Hematopoietic multipotent progenitor cell treated with erythropoietin and hydrocortisone succinate and interleukin-3 and kit ligand, for 8 days (in vitro differentiated cells): ENCODE measurements around the gene ZNF335.
"Not testable (repeated sequence)": the region's sequence is repeated elsewhere in the genome, so short reads cannot be mapped to it uniquely, and the experiment has no call there.

Source experiments
- DNase-seq: peaks from one replicate; pipeline ENCODE4 v3.0.0-alpha.2; 2015

Gene ZNF335

DNA sequence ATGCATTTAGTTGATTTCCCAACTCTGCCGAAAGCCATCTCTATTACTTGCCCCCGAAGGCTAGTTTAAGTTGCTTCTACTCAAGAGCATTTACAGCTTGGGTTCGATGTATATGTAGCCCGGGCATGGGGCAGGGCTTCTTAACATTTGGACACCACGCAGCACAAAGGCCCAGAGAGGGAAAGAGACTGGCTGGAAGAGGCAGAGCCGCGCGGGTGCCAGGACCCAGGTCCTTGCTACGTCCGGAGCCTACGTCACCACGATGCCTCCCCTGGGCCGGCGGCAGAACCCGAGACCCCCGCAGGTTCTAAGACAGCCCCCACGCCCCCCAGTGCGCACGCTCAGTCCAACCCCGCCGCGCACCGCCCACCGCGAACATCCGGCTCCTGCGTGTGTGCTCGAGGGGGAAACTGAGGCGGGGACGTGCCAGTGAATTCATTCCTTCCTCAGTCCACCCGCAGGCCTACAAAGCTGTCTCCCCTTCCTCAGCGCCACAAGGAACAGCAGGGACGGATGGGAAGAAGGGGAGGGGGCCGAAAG lies 37.9 kb downstream of the ZNF335 start:
- peak; percentile 58 for DNase-seq

DNA sequence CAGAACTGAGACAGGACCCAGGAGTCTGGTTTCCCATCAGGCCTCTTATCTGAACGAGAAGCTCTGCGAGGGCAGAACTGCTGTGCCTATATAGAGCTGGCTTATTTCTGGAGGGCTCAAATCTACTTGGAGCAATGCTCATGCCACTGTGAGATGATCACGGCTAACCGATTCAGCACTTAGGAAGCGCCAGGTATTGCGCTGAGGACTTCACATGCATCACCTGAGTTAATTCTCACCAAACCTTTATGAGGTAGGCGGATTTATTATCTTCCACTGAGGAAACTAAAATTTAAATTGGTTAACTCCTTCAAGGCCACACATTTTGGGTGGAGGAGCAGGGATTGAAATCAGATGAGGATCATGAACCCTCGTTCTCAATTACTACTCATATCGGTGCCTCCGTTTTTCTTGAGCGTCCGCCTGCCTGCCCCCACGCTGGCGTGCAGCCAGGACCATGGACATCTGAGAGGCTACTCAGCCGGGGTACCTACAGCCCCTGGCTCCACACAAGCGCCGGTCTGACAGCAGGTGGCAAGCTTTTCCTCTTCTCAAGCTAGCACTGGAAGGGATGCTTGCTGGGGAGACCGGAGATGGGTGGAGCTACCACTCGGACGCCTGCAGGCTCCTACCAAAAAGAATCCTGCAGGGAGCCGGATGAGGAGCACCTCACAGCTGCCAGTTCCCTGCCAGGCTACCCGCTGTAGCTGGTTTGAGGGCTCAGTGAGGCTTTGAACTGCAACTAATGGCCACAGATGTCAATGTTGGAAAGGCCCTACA lies 38.5 kb downstream of the ZNF335 start:
- peak; percentile 81 for DNase-seq

DNA sequence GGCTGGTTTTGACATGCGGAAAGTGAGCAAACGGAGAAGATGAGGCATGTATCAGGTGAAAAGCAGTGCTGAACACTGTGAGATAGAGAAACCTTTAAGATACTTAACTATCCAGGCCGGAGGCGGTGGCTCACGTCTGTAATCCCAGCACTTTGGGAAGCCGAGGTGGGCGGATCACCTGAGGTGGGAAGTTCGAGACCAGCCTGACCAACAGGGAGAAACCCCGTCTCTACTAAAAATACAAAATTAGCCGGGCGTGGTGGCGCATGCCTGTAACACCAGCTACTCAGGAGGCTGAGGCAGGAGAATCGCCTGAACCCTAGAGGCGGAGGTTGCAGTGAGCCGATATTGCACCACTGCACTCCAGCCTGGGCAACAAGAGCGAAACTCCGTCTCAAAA lies 40.3 kb downstream of the ZNF335 start:
- not testable (repeated sequence) for DNase-seq

DNA sequence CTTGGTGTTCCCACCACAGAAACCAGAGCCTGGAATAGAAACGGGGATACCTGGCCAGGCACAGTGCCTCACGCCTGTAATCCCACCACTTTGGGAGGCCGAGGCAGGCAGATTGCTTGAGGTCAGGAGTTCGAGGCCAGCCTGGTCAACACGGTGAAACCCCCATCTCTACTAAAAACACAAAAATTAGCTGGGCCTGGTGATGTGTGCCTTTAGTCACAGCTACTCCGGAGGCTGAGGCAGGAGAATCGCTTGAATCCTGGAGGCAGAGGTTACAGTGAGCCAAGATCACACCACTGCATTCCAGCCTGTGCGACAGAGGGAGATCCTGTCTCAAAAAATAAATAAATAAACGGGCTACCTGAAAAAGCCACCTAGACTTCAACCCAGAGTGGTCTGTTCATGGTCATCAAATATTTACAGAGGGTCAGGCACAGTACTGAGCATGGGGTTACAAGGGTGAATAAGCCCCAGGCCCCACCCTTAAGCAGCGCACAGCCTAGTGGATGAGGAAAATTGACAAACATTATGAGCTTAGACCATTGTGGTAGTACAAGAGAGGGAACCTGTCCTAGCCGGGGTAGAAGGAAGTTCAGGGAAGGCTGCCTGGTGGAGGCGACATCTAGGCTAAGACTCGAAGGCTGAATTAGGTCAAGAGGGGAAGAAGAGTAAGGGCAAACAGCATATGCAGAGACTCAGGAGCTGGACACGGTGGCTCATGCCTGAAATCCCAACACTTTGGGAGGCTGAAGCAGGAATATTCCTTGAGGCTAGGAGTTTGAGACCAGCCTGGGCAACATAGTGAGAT lies 44.7 kb downstream of the ZNF335 start:
- no peak for DNase-seq

DNA sequence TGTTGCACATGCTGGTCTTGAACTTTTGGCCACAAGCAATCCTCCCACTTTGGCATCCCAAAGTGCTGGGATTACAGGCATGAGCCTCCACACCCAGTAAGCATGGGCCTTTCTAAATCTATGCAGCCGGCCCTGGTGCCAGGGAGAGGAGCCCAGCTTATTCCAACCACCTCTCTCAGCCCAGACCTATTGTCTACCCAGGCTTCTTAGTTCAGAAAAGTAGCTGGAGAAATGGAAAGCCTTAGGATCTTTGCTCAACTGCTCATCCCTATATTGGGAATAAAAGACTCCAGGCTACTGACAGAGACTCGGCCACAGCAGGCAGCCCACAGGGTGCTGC lies 45.3 kb downstream of the ZNF335 start:
- no peak for DNase-seq

DNA sequence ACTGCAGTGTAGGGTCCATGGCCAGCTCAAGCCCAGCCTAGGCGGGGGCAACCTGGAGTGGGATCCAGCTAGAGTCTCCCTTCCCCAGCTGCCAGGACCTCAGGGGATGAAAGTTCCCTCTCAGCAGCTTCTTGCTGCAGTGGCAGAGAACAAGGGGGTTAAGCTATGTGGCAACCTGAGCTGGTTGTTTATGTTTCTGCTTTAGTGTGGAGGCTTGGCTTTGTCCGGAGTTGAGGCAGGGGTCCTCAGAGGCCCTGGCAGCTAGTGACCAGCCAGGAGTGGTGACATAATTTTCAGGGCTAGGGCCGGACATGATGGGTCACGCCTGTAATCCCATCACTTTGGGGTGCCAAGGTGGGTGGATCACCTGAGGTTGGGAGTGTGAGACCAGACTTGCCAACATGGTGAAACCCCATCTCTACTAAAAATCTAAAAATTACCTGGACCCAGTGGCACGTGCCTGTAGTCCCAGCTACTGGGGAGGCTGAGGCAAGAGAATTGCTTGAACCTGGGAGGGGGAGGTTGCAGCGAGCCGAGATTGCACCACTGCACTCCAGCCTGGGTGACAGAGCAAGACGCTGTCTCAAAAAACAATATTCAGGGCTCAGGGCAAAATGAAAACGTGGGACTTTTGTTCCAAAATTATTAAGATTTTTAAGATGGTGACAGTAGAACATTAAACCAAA lies 46.0 kb downstream of the ZNF335 start:
- DNase-seq, result no peak

DNA sequence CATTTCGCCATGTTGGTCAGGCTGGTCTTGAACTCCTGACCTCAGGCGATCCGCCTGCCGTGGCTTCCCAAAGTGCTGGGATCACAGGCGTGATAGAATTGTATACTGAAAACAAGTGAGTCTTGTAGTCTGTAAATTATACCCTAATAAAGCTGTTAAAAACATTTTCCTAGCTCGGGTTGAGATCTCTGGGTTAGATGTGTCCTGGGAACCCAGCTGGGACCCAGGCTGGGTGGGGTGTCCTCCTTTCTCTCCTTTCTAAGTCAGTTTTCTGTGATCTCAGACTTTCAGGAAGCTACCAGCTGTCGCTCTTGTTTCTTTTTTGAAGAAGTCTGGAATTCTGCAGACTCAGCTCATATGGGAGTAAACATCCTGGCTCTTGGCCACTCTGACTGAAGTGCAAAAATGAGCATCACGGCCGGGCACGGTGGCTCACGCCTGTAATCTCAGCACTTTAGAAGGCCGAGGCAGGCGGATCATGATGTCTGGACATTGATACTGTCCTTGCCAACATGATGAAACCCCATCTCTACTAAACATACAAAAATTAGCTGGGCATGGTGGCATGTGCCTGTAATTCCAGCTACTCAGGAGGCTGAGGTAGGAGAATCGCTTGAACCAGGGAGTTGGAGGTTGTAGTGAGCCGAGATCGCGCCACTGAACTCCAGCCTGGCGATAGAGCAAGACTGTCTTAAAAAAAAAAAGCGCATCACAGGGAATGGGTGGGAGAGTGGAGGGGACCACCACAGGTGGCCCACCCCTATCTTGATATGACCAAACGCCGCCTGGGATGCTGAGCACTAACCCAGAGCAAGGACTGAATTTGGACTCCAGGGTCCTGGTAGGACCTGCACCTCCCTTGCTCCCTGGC lies 47.4 kb downstream of the ZNF335 start:
- DNase-seq, result no peak

DNA sequence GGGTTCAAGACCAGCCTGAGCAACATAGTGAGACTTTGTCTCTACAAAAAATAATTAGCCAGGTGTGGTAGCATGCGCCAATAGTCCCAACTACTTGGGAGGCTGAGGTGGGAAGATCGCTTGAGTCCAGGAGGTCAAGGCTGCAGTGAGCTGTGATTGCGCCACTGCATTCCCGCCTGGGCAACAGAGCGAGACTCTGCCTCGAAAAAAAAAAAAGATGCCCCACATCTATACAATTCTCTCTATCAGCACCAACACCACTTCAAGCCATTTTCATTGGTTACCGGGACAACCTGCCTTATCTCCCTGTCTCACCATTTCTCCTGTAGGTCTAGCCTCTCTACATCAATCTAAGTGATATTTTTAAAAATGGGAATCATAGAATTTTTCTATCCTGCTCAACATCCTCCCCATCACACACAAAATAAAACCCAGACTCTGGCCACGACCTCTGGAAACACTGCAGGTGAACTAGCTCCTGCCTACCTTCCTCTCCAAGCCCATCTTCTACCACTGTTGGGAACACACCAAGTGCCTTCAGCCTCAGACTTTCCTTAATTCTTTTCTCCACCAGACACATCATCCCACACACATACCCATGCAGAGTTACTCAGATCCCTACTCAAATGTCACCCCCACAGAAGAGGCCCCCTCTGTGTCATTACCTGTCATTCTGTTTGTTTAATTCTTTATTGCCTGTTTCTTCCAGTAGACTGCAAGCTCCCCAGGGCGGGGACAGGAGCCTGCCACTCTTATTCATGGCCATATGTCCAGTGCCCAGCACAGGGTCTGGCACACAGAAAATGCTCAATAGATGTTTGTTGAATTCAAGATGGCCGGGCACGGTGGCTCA lies 50.4 kb downstream of the ZNF335 start:
- peak; percentile 20 for DNase-seq

DNA sequence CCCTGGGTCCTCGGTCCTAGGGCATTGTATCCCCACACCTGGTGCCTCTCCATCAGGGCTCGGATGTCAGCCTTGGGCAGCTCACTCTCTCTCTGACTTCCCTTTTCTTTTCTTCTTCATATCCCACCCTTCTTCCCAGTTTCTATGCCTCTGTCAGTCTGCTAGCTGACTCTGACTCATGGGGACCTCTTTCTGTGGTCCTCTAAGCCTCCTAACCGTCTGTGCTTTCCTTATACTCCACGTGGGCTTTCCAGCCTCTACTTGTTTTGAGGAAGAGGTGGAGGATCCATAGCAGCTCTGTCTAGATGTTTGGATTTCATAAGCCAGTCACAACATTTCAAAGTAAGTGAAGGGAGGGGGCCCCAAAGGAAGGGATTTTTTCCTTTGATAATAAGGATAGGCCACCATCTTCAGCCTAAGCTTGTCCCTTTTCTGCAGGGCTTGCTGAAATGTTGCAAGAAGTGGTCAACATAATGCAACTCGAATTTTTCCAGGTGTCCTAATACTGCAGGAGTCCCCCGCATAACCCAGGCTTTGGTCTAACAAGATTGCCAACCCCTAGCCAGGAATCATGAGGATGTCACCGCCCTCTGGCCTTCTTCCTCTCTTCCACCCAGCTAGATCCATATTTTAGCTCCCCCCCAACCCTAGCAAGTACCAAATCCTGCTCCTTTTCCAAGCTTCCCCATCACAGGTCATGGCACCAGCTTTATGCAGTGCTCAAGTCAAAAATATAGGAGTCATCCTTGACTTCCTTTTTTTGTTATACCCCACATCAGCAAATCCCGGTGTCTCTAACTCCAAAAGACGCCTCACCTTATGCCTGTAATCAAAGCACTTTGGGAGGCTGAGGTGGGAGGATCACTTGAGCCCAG lies 51.3 kb downstream of the ZNF335 start:
- no peak for DNase-seq

DNA sequence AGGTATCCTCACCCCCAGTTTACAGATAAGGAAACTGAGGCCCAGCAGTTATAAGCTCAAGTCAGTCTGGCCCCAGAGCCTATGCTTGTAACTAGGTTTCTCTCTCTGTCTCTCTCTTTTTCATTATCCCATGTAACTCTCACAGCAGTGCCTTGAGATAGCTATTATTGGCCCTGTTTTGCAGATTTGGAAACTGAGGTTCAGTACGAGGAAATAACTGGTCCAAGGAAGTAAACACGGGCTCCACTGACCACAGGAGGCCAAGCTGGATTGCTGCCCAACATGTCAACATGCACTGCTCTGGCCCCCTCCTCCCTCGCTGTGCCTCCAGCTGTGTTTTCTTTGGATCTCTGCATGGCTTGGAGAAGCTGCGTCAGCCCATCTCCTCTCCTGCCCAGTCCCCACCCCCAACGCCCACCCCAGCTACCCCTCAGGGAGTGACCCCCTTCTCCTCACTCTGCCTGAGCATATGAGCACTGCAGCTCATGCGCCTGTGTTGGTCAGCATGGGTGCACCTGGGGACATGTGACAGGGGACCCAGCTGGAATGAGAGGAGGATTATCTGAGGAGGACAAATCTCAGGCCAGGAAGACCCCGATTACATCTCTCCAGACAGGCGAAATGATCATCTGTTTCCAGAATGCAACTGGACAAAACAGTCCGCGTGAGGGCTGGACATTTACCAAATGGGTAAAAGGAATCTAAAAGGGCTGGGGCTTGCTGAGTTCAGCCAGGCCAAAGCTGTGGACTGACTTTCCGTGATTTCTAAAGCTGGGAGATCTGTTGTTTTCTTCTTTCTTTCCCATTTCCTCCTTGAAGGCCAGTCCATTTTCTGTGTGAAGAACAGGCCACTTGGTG lies 52.2 kb downstream of the ZNF335 start:
- no peak for DNase-seq

DNA sequence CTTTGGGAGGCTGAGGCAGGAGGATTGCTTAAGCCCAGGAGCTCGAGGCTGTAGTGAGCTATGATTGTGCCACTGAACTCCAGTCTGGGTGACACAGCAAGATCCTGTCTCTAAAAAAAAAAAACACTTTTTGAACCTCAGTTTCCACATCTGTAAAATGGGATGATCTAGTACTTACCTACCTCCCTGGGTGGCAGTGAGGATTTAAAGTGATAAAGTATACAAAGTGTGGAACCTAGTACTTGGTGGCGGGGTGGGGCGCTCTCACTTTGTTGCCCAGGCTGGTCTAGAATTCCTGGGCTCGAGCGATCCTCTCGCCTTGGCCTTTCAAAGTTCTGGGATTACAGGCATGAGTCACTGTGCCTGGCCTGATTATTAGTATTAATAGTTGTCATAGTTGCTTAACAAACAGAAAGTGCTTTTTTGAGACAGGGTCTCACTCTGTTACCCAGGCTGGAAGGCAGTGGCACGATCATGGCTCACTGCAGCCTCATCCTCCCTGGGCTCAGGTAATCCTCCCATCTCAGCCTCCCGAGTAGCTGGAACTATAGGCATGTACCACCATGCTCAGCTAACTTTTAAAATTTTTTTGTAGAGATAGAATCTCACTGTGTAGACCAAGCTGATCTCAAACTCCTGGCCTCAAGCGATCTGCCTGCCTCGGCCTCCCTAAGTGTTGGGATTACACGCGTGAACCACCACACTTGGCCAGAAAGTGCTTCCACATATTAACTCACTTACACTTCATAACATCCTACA lies 53.0 kb downstream of the ZNF335 start:
- DNase-seq, result no peak

DNA sequence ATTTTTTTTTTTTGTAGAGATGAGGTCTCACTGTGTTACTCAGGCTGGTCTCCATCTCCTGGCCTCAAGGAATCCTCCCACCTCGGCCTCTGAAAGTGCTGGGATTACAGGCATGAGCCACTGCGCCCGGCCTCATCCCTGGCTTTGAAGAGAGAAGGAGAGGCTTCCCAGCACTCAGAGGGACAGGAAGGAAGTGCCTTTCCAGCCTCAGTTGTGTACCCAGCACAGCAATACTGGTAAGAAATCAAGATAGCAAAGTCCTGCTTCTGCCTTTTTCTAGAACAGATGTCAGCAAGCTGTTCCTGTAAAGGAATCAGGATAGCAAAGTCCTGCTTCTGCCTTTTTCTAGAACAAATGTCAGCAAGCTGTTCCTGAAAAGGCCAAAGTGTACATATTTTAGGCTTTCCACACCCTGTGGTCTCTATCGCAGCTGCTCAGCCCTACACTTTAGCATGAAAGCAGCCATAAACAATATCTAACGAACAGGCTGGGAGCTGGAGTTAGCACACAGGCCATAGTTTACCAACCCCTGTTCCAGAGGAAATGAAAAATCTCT lies 53.7 kb downstream of the ZNF335 start:
- no peak for DNase-seq

DNA sequence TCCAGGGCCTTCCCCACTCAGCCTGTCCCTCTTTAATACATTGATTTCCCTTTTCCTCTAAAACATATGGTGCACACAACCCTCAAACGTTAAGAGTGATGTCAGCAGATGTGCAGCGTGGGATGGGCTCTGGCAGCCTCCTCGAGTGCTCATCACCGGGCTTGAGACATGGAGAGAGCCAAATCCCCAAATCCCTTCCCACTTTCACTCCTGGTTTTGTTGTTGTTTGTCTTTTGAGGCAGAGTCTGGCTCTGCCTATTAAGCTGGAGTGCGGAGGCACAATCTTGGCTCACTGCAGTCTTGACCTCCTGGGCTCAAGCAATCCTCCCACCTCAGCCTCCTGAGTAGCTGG lies 54.2 kb downstream of the ZNF335 start:
- no peak for DNase-seq

DNA sequence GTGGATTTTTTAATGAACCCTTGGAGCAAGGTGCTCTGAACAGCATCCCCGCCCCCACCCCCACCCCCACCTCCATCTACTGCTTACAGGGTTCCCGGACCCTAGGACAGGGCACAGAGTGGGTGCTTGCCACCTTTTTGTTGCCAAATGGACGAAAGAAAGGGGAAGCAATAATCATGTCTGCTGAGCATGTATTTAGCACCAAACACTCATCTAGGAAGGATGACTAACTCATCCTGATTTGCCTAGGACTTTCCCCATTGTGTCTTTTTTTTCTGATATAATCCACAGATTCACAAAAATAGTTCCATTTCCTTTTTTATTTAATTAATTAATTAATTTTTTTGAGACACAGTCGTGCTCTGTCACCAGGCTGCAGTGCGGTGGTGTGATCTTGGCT lies 58.9 kb downstream of the ZNF335 start:
- no peak for DNase-seq

DNA sequence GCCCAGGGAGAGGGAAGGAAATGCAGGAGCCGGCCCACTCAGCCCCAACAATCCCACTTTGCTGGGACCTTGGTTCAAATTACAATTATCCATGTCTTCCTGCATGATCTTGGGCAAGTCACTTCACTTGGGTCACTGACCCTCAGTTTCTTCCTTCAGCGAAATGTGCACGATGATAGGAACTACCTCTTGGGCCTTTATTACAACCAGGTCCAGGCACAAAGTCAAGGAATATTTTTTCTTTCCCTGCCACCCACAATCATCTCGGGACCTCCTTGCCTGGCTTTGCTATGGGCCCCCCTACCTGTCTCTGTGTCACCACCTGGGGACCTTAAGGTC lies 59.7 kb downstream of the ZNF335 start:
- no peak for DNase-seq

DNA sequence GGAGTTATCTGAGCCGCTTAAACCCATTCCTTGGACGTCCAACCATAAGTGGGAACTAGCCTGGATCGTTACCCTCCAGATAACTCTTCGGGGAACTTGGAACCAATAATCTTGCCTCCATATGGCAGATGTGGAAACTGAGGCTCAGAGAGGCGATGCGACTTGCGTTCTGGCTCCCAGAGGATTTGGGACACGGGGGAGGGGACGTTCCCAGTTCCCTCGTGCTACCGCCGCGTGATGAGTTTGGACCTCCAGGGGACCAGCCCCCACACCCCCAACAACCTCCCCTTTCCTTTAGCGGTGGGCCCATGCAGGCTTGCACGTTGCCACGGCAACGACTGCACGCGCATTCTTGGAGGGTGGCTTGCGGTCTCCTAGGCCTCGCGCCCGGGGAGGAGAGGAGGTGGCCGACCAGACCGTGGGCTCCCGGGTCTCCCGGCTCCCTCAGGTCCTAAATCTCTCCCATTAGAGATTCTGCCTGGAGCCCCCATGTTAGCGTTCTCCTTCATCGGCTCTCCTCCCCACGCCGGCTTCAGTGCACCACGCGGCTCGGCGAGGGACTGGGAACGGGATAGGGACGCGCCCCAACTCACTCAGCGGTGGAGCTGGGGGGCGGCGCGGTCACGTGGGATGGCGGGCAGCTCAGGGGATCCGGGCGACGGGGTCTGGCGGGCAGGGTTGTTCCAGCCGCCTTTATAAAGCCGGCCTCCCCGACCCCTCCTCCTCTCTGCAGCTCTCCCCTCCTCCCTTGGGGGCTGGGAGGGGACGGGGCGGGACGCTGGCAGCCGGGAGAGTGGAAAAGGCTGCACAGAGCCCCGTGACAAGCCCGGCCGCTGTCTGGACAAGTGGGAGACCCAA lies 60.3 kb downstream of the ZNF335 start, which contains the start of gene PLTP:
Gene PLTP (minus strand): TSS at position 670 of the 858 bp plus-strand sequence. CDS start 703 bp downstream, outside the sequence.
- peak; percentile 53 for DNase-seq
